Stimulated activated effector memory CD8-positive, alpha-beta T cell treated with anti-CD3 and anti-CD28 coated beads, Interleukin-12 subunit alpha, Interleukin-12 subunit beta, amount 100 ng/mL, for 72 hours (primary cell): Measurements from ENCODE around the gene FAF1.
A peak's percentile ranks its signal among the peaks of the same experiment; 100 is the strongest.

Experiments
- ATAC-seq: fragments of 150-1000 bp; cut with Tn5 transposase; 2 replicates; pipeline ENCODE4 v1.10.0; 2021
- DNase-seq, 2 donors: peaks; one replicate each; pipeline ENCODE4 v3.0.0; 2021 to 2022; ENCODE audit warnings: low spot score in 2 of 2
- H3K27ac Mint-ChIP-seq: one replicate; pipeline ENCODE4 v1.8.0; 2022; ENCODE audit warnings: mild to moderate bottlenecking, mixed read lengths
- H3K36me3 Mint-ChIP-seq: one replicate; pipeline ENCODE4 v1.8.0; 2022; ENCODE audit warnings: mild to moderate bottlenecking, mixed read lengths
- H3K4me1 Mint-ChIP-seq: one replicate; pipeline ENCODE4 v1.8.0; 2022; ENCODE audit warnings: mixed read lengths
- H3K4me3 Mint-ChIP-seq: one replicate; pipeline ENCODE4 v1.8.0; 2022; ENCODE audit warnings: mild to moderate bottlenecking, mixed read lengths
- H3K9me3 Mint-ChIP-seq: one replicate; pipeline ENCODE4 v1.8.0; 2022; ENCODE audit warnings: mixed read lengths

FAF1 gene

DNA sequence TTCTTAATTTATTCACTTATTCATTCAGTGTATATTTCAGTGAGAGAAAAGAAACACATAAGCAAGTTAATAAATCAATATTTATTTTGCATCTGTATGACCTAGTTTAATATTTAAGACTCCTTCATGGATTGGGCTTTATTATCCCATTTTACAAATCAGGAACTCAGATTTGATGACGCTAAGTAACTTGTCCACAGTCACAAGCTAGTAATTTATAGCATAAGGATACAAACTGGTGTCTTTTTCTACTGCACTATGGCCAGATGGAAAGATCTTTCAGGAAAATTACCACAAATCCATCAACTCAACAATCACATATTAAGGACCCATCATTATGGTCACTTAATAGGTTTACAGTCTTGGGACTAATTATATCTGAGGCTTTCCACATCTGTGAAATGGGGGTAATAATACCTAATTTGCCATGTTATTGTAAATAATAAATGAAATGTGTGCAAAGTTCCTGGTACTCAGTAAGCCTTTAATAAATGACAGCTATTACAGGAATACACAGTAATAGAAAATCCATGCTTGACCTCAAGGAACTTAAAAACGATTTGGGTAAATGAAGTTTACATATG lies 23.2 kb upstream of the FAF1 start:
- Mint-ChIP-seq H3K4me3 (no peak overlapping the region), H3K36me3 (no peaks in the 10 kb centered on the region), H3K9me3 (no peaks in the 10 kb centered on the region), H3K4me1 (peaks cover 10% of the 10 kb centered on the region), H3K27ac (no peak overlapping the region)
- ATAC-seq (no peak), DNase-seq (no peak)

DNA sequence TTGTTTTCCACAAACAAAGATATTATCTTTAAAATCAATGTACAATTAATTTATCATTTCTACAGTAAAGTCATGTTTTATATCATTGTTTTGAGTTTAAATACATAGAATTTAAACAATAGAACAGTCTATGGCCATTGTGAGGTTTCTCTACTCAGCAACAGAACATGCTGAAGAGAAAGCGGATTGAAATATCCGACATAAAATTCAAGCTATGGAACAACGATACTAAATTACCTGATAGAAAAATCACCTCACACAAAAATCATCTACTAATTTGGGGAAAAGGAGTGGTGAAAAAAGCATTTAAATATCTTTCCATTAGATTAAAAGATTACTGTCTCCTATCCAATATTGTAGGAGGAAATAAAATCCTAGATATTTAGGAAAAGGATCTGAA lies 22.5 kb upstream of the FAF1 start:
- no peaks in the 10 kb centered on the region for H3K36me3 Mint-ChIP-seq
- no peak overlapping the region for H3K27ac Mint-ChIP-seq
- no peaks in the 10 kb centered on the region for H3K9me3 Mint-ChIP-seq
- peaks cover 11% of the 10 kb centered on the region for H3K4me1 Mint-ChIP-seq
- no peak overlapping the region for H3K4me3 Mint-ChIP-seq
- DNase-seq (no peak), ATAC-seq (no peak)

DNA sequence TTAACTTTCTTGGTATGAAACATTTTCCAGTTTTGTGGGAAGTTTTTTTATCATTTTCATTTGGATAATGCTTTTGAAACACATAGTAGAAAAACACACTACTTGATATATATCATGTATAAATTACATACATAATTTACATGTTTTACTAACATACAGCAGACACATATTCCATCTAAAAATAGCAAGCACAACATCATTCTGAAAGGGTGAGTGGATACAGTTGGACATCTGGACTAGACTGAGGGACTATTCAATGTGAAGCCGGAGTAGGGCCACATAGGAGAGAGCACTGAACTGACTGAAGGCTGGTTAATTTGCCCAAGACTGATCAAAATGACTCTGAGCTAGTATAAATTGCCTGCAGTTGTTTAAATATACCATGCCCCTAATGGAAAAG lies 21.7 kb upstream of the FAF1 start:
- no peak overlapping the region for H3K27ac Mint-ChIP-seq
- ATAC-seq (no peak), DNase-seq (no peak)
- no peaks in the 10 kb centered on the region for H3K9me3 Mint-ChIP-seq
- H3K4me3 Mint-ChIP-seq: no peak overlapping the region
- H3K36me3 Mint-ChIP-seq: no peaks in the 10 kb centered on the region
- peaks cover 14% of the 10 kb centered on the region for H3K4me1 Mint-ChIP-seq

DNA sequence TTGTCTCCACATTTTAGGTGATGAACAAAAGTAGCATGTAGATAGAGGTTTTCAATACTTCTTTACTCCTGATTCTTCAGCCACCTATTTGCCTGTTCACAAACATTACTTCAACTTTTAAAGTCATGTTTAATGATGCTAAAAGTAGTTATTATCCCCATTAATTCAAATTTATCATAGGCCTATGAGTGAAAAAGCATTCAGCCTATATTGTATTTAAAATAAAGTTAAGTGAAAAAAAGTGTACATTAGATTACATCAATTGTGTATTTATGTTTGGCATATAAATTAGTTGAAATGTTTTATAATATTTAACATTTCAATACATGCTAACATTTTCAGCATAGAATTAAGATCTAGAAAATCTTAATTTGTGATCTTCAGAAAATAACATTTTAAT lies 20.4 kb upstream of the FAF1 start:
- H3K27ac Mint-ChIP-seq: no peak overlapping the region
- H3K4me3 Mint-ChIP-seq: no peak overlapping the region
- H3K4me1 Mint-ChIP-seq: peaks cover 21% of the 10 kb centered on the region
- no peaks in the 10 kb centered on the region for H3K9me3 Mint-ChIP-seq
- no peaks in the 10 kb centered on the region for H3K36me3 Mint-ChIP-seq
- DNase-seq (no peak), ATAC-seq (no peak)

DNA sequence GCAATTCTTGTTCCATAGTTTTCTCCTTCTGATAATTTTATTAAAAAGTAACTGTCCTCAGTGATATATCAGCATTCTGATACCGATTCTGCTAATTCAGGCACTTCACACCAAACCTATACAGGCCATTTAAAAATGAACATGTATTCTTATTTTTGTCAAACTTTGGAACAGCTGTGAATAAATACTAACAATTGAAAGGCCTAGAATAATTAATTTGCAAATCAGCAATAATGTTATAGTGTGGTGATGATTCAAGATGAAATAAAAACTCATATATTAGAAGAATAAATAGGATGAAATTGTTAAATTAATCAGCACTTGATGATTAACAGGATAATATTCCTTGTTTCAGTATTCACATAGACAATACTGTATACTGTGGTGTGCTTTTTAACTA lies 19.9 kb upstream of the FAF1 start:
- H3K4me3 Mint-ChIP-seq: no peak overlapping the region
- ATAC-seq (no peak), DNase-seq (no peak)
- H3K36me3 Mint-ChIP-seq: no peaks in the 10 kb centered on the region
- no peak overlapping the region for H3K27ac Mint-ChIP-seq
- no peaks in the 10 kb centered on the region for H3K9me3 Mint-ChIP-seq
- peaks cover 21% of the 10 kb centered on the region for H3K4me1 Mint-ChIP-seq

DNA sequence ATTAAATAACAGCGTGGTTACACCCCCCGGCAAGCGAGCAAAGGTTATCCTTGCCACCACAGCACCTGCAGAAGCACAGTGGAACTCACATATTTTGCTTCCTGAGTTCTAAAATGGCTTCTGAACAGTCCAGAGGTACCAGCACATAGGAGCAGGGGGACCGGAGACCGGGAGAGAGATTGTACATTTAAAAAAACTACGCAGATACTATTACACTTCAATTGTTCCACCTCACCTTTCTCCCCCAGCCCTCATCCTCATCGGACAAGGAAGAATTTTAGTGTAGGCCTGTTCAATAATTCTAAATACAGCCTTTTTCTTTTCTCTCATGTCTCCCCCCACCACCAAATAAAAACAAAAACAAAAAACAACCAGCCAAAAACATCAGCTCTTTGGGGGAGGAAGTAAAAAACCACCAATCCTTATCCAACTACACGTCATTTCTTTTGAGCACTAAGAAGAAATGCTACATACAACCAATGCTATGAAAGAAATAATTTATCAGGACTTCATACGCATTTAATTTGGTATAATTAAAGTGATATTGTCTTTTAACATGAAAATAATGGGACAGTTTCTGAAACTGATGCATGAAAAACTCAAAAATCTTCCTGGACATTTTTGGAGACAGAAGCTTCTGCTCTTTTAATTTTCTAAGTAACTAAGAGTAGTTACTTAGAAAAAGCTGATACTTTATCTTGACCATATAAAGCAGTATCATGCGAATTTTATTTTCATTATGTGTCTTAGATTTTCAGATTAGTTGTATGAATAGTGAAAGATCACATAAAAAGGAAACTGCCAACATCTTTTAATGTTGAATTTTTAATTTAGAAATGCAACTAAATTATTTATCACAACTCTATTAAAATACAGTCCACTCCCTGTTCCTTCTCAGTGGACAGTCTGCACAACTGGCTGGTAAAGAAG lies 19.1 kb upstream of the FAF1 start:
- Mint-ChIP-seq H3K9me3 (no peaks in the 10 kb centered on the region), H3K27ac (peak overlapping the region; percentile 69), H3K36me3 (peaks cover 1% of the 10 kb centered on the region), H3K4me3 (peak overlapping the region; percentile 77), H3K4me1 (peaks cover 21% of the 10 kb centered on the region)
- no peak for ATAC-seq
- DNase-seq: no peak

DNA sequence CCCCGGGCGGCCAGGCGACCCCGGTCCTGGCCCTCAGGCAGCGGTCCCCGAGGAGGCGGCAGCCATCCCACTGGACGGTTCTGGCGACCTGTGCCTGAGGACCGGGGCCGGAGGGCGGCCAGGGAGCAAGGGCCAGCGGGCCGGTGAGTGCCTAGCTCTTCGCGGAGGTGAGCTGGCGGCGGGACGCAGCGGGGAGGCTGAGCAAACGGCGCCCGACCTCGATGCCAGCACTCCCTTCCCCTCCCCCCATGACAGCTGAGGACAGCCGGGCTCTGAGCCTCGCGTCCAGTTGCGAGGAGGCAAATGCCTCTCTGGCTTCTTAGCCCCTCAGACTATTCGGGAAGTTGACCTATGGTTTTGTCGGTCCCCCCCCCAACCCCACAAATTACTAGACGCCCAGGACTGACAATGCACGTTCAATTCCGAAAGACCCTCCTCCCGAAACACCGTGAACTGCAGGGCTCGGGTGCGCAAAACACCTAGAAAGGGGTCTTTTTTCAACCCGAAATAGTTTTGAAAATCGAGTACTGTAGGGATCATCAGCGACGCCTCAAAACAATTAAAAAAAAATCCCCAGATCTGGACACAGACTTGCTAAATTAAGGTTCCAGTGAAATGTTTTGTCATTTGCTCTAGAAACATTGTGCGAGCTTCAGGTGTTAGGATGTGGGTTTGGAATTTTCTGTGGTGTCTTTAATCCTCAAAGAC lies 18.2 kb upstream of the FAF1 start:
- H3K4me1 Mint-ChIP-seq: peaks cover 21% of the 10 kb centered on the region
- H3K9me3 Mint-ChIP-seq: no peaks in the 10 kb centered on the region
- peak overlapping the region; percentile 77 for H3K4me3 Mint-ChIP-seq
- H3K27ac Mint-ChIP-seq: peak overlapping the region; percentile 69
- peak; percentile 61 for ATAC-seq
- H3K36me3 Mint-ChIP-seq: peaks cover 6% of the 10 kb centered on the region
- DNase-seq: peak; percentile 15 to 58

DNA sequence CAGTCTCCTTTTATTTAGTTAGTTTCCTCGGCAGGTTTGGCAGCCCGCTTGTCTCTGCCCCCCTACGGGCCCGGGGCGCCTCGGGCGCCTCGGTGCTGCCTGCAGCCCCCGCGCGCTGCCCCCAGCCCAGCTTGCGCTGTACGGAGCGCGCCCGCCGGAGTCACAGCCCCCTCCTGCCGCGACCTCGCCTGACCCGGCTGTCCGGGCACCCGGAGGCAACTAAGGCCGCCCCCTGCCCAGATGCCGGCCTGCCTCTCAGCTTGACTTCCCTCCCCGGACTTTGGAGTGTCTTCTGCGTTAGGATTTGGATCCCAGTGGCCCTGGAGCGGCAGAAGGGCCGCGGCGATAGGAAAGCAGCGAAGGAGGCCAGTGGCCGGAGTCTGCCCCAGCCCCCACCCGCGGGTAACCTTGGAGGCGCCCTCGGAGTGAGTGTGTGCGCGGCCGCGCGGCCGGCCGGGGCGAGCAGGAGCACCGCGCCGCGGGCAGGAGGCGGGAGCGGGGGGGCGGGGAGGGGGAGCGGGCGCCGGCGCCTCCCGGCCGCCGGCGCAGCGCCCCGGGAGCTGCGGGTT lies 17.6 kb upstream of the FAF1 start:
- DNase-seq: peak; percentile 17 to 60
- Mint-ChIP-seq H3K27ac (peak overlapping the region; percentile 60), H3K9me3 (no peaks in the 10 kb centered on the region), H3K4me3 (peak overlapping the region; percentile 77), H3K36me3 (peaks cover 6% of the 10 kb centered on the region), H3K4me1 (peaks cover 21% of the 10 kb centered on the region)
- ATAC-seq: peak; percentile 66

DNA sequence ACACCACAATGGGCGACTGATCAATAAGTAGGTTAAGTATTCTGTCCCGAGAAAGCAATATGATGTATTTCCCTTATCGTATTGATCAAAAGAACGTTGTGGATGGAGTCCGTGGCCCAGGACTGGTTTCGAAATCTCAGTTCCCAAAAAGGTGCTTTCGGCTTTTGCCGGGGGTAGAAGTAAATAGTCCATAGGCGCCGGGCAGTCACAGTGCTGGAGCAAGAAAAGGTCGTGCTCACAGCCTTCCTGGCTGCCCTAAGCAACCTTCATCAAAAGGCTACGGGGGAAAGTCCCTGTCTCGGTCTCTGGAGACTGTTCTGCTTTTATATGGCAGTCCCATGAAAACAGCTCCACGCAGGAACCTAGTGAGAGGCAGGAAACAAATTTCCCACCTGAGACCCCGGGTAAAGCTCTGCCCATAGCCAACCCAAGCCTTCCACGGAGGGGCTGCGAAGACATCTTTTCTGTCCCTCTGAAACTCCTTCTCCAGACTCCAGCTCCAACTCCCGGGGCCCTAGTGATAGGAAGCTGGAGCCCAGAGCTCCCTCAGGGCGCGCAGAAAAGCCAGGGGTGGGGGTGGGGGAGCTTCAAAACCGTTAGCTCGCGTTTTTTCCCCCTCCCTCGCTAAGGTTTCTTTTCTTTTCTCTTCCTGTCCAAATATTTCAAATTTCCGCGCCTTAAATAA lies 17.0 kb upstream of the FAF1 start:
- H3K4me3 Mint-ChIP-seq: peak overlapping the region; percentile 77
- H3K9me3 Mint-ChIP-seq: no peaks in the 10 kb centered on the region
- H3K36me3 Mint-ChIP-seq: peaks cover 8% of the 10 kb centered on the region
- peak overlapping the region; percentile 60 for H3K27ac Mint-ChIP-seq
- peaks cover 21% of the 10 kb centered on the region for H3K4me1 Mint-ChIP-seq
- DNase-seq (no peak), ATAC-seq (peak; percentile 51)

DNA sequence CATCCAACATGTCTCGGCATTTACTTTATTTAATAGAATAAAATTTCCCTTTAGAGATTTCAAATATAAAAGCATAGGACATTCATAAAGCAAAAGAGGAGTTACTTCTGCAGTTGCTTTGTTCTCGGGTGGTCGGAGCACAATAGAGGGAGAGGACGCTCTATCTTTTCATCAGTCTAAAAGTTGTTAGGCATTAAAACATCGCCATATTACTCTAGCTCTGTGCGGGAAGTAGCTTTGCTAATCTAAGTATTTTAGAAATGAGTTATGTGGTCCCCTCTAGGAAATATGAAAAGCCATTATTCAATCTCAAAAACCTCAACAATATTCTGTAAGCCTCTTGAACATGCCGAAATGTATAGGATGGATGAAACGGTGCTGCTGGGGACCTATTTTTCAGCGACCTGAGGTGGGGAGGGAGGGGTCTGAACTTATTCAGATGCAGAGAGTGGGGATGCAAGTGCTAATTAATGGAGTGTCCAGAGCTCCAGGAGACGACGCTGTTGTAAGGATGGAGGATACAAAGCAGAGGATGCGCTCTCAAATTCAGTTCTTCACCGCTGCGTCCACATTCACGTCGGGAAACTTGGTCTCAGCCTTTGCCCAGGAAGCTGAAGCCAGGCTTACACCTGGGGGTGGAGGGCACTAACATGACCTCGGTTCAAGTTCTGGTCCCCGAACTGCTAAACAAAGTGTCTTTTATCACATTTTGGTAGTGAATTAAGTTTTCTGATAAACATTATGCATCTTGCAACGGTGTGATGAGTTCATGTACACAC lies 16.2 kb upstream of the FAF1 start:
- peak overlapping the region; percentile 77 for H3K4me3 Mint-ChIP-seq
- no peaks in the 10 kb centered on the region for H3K9me3 Mint-ChIP-seq
- DNase-seq (no peak), ATAC-seq (peak; percentile 85)
- H3K27ac Mint-ChIP-seq: peak overlapping the region; percentile 60
- H3K36me3 Mint-ChIP-seq: peaks cover 10% of the 10 kb centered on the region
- peaks cover 21% of the 10 kb centered on the region for H3K4me1 Mint-ChIP-seq

DNA sequence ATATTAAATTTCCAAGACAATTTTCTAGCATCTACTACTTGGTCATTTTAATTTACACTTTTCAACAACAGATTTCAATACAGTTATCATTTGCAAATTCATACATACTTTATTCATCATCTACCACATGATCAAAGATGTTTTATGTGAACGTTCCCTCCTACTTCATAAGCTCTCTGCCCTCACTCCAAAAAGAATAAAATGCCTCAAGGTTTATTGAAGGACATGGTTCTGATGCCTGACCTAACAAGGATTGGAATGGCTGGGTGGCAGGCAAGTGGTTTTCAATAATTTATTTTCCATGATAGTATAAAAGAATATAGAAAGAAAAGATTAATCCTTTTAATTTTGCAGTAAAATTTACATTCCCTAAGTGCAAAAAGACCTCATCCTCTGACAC lies 15.4 kb upstream of the FAF1 start:
- Mint-ChIP-seq H3K36me3 (peaks cover 10% of the 10 kb centered on the region), H3K9me3 (no peaks in the 10 kb centered on the region), H3K4me3 (no peak overlapping the region), H3K27ac (no peak overlapping the region), H3K4me1 (peaks cover 25% of the 10 kb centered on the region)
- no peak for ATAC-seq
- no peak for DNase-seq

DNA sequence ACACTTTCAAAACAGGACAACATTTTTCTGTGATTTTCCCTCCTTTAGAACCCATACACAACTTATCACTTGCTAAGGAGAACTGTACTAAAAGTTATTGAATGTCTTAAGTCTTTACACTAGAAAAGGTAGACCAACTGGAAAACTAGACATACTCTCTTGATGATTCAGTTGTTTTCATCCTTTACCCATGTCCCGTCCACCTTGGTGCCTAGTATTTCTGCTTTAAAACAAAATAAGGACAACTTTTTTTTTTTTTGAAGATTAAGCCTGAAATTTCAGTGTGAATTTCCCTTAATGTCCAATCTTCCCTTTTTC lies 14.5 kb upstream of the FAF1 start:
- DNase-seq: no peak
- H3K4me1 Mint-ChIP-seq: peaks cover 30% of the 10 kb centered on the region
- H3K27ac Mint-ChIP-seq: no peak overlapping the region
- no peak overlapping the region for H3K4me3 Mint-ChIP-seq
- no peaks in the 10 kb centered on the region for H3K9me3 Mint-ChIP-seq
- no peak for ATAC-seq
- H3K36me3 Mint-ChIP-seq: peaks cover 16% of the 10 kb centered on the region

DNA sequence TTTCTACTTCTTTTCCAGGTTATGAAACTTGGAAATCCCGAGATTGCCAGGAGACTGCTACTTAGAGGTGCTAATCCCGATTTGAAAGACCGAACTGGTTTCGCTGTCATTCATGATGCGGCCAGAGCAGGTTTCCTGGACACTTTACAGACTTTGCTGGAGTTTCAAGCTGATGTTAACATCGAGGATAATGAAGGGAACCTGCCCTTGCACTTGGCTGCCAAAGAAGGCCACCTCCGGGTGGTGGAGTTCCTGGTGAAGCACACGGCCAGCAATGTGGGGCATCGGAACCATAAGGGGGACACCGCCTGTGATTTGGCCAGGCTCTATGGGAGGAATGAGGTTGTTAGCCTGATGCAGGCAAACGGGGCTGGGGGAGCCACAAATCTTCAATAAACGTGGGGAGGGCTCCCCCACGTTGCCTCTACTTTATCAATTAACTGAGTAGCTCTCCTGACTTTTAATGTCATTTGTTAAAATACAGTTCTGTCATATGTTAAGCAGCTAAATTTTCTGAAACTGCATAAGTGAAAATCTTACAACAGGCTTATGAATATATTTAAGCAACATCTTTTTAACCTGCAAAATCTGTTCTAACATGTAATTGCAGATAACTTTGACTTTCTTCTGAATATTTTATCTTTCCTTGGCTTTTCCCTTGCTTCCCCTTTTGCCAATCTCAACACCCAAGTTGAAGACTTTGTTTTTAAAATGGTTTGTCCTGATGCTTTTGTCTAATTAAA lies 14.0 kb upstream of the FAF1 start:
- DNase-seq: no peak
- Mint-ChIP-seq H3K36me3 (peaks cover 17% of the 10 kb centered on the region), H3K9me3 (no peaks in the 10 kb centered on the region), H3K4me1 (peaks cover 28% of the 10 kb centered on the region), H3K27ac (no peak overlapping the region), H3K4me3 (no peak overlapping the region)
- ATAC-seq: no peak

DNA sequence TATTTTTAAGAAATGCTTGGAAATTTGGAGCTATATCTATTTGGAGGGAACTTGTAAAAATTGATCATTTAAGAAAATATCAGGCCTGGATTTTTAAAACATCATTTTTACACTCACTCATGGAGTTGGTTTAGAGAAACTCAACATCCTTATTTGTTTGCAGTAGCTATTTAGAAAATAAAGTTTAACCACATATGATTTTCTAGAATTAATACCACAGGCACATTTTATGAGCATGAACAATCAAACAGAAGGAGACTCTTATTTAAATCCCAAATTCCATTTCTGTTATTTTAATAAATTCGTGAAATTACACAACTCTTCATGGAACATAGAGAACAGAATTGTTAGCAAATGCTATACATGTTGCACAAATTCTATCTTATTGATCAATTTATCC lies 13.2 kb upstream of the FAF1 start:
- no peak for ATAC-seq
- peaks cover 20% of the 10 kb centered on the region for H3K4me1 Mint-ChIP-seq
- no peak for DNase-seq
- H3K36me3 Mint-ChIP-seq: peaks cover 23% of the 10 kb centered on the region
- no peak overlapping the region for H3K4me3 Mint-ChIP-seq
- H3K9me3 Mint-ChIP-seq: no peaks in the 10 kb centered on the region
- no peak overlapping the region for H3K27ac Mint-ChIP-seq
